Motor neuron (in vitro differentiated cells): ENCODE data around the gene TSGA10IP. TPM values are rescaled to one million over a fixed set of nuclear protein-coding genes. Genes with fewer than 3 reads are reported as not detected.

Experiments used
- ATAC-seq, 8 experiments: fragments of 200-7000 bp; cut with Tn5 transposase; replicated peaks in 6 of 8; 2 replicates each; pipeline ENCODE4 v1.8.0; 2021; ENCODE audit warnings: mild to moderate bottlenecking in 8 of 8, moderate library complexity in 8 of 8
- H3K27ac ChIP-seq, 2 donors: fragments of 250-450 bp; sonication (Bioruptor Pico); 2 replicates each; pipeline ENCODE4 v1.9.0; 2021; ENCODE audit warnings: antibody characterized with exemption in 2 of 2, mild to moderate bottlenecking in 2 of 2, moderate library complexity in 1 of 2
- H3K4me1 ChIP-seq, 2 donors: fragments of 250-450 bp; sonication (Bioruptor Pico); replicated peaks in 1 of 2; 2 replicates each; pipeline ENCODE4 v1.6.1; 2021; ENCODE audit warnings: antibody characterized with exemption in 2 of 2, mild to moderate bottlenecking in 2 of 2, moderate library complexity in 1 of 2
- H3K4me3 ChIP-seq, 5 donors: fragments of 250-450 bp; sonication (Bioruptor Pico); 2 replicates each; pipeline ENCODE4 v1.9.0; 2021; ENCODE audit warnings: antibody characterized with exemption in 5 of 5, mild to moderate bottlenecking in 5 of 5, moderate library complexity in 4 of 5
- WGBS, 10 experiments: fragments of 450-650 bp; shearing (Covaris generic); methylation state at CpG; one replicate each; pipeline ENCODE4 v1.0.0; 2022; 5-methylcytosine and 5-hydroxymethylcytosine counted together
- in situ Hi-C, 9 experiments: fragments of 400-800 bp; cut with MboI; loops; one replicate each; pipeline ENCODE4 v1.15.0; 2021; ENCODE audit warnings: low sequenced_read_pairs in 9 of 9, low pct_unique_long_range_greater_than_20kb in 2 of 9; ENCODE audit not compliant: unreplicated experiment in 9 of 9
- total RNA-seq, 8 experiments: library from RNA; unstranded; fragments of 300-600 nt; gene quantifications; 2 replicates each; pipeline versions ENCODE4 v1.2.3 to v1.2.4, GENCODE V29; 2022

The TSGA10IP gene
- total RNA-seq, 8 experiments from 2014 or later: 0.16 to 1.1 (median 0.57) TPM; not detected in 2

GRCh38 chr11:65988791-65989592, 43.7 kb downstream of the TSGA10IP start:
- in situ Hi-C loops: loop anchor here in 5 of 9 experiments (10.0 to 25.0 kb wide), 3 partner anchors 102 to 277 kb away; partner anchors contain the start of genes KAT5 (in 3 of the 5), RNASEH2C (in 3 of the 5), FIBP (in 2 of the 5) and CCDC85B (in 1 of the 5)
- Histone ChIP-seq H3K4me1 (no peaks in the 10 kb centered on the region), H3K27ac (no peak overlapping the region), H3K4me3 (no peak overlapping the region)
- WGBS, 10 experiments: 10 to 93% (median 25%) methylated on average over 1 to 4 of the region's 10 CpGs; no CpG with 5 or more reads in 2 of the 10 experiments
- ATAC-seq: peak; percentile 99 to 100 (median 99)

GRCh38 chr11:65992056-65992455, 46.8 kb downstream of the TSGA10IP start:
- in situ Hi-C loops: loop anchor here in 4 of 9 experiments (25.0 kb wide), 2 partner anchors 105 to 280 kb away; partner anchors contain the start of genes KAT5 (in 3 of the 4), RNASEH2C (in 3 of the 4), CCDC85B (in 1 of the 4) and CTSW (in 1 of the 4)
- H3K27ac ChIP-seq: no peak overlapping the region
- WGBS, 10 experiments: 33 to 100% (median 90%) methylated on average over 1 to 5 of the region's 5 CpGs; no CpG with 5 or more reads in 2 of the 10 experiments
- ATAC-seq: no peak
- no peaks in the 10 kb centered on the region for H3K4me1 ChIP-seq
- no peak overlapping the region for H3K4me3 ChIP-seq

DNA sequence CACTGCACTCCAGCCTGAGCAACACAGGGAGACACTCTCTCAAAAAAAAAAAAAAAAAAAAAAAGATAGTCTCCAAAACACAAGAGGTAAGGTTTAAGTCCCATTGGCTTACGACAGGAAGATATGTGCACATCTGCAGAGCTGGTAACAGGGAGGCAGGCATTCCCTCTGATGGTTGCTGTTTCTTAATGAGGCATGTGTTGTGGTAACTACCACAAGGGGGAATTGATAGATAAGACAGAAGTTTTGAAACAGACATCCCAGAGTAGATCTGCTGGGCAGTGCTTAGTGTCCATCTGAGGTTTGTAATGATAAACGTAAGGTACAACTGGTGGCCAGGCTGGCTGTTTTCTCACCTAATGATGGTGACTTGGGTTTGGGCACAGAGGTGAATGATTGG, 52.0 kb downstream of the TSGA10IP start:
- in situ Hi-C loops: loop anchor here in 4 of 9 experiments (25.0 kb wide), 2 partner anchors 110 to 285 kb away; partner anchors contain the start of genes KAT5 (in 3 of the 4), RNASEH2C (in 3 of the 4), CCDC85B (in 1 of the 4) and CTSW (in 1 of the 4)
- ATAC-seq: no peak
- Histone ChIP-seq H3K4me1 (peaks cover 3 to 6% of the 10 kb centered on the region in 2 donors), H3K27ac (no peak overlapping the region), H3K4me3 (no peak overlapping the region)
- 50 to 100% (median 100%) methylated on average over 1 to 2 of the region's 2 CpGs; no CpG with 5 or more reads in 2 of the 10 experiments for WGBS, 10 experiments

DNA sequence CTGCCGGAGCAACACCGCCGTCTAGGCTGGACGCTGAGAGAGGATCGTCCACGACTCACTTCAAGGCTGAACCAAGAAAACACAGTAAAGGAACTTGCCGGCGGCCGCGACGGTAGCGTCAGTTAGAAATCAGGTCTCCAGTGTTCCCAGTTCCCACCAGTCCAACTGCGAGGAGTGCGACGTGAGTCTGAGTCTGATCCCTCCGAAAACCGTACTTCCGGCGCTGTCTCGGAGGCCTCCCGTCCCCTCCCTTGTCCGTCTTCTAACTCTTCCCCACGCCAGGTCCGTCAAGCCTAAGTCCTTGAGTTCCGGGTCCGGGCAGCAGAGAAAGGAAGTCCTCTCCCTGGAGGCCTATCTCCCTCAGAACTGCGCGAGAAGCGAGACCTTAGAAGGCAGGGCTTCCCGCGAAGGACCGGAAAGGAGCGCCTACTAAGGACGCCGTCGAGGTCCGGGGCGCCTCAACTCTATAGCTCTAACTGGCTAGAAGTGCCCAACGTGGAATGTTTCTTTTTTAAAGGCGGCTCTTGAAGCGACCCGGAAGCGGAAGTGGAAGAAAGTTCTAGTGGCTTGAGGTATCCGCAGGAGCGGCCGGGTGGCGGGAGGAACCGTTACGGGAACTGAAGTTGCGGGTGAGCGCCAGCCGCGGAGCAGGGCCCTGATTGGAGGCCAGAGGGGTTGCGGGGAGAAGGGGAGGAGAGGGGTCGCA, 56.8 kb downstream of the TSGA10IP start, which contains the start of the genes BANF1 and EIF1AD:
Gene BANF1, plus strand, starts transcription at position 562 of the 706 bp plus-strand sequence. CDS start 748 bp downstream, outside the sequence.
Gene EIF1AD, minus strand, starts transcription at position 216 of the 706 bp plus-strand sequence. CDS start 1,768 bp downstream, outside the sequence.
- peaks cover 8 to 10% of the 10 kb centered on the region in 2 donors for H3K4me1 ChIP-seq
- ATAC-seq: peak; percentile 81 to 89 (median 85)
- in situ Hi-C loops: no loop called here
- H3K27ac ChIP-seq: peak within 1 kb of the TSS; percentile 97 to 99
- WGBS, 10 experiments: 0 to 3% (median 0%) methylated on average over 5 to 29 of the region's 55 CpGs; no CpG with 5 or more reads in 3 of the 10 experiments
- peak within 1 kb of the TSS; percentile 69 to 83 (median 75) for H3K4me3 ChIP-seq

DNA sequence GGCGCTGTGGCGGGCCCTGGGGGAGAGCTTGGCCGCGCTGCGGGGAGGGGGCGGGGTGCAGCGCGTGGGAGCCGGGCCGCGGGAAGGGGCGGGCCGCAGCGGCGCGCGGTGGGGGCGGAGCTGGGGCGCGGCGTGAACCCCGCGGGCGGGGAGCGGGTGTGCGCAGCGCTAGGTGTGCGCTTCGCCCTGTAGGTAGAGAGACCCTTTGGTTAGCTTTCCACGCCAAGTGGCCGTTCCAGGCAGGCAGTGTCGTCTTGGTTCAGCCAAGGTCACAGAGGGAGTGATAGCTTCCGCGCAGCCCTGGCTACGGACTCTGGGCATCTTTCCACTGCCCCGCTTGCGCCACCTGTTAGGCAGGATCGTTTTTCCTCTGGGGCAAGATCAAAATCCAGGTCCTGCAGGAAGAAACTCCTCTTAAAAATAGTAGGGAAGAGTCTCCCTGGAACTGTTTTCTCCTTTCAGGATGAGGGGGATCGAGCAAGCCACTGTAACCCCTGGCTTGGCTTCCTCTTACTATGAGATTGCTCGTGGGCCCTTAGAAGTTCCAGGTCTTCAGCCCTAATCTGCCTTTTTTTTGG, 57.5 kb downstream of the TSGA10IP start:
- Histone ChIP-seq H3K27ac (peak overlapping the region; percentile 97 to 99), H3K4me3 (peak overlapping the region; percentile 69 to 83 (median 75)), H3K4me1 (peaks cover 8 to 10% of the 10 kb centered on the region in 2 donors)
- ATAC-seq: peak in 5 of 8 experiments; percentile 58 to 72 (median 62)
- WGBS, 10 experiments: 0% methylated on average over 1 to 6 of the region's 40 CpGs; no CpG with 5 or more reads in 4 of the 10 experiments
- in situ Hi-C loops: no loop called here

GRCh38 chr11:66003291-66003690, 58.0 kb downstream of the TSGA10IP start:
- in situ Hi-C loops: no loop called here
- Histone ChIP-seq H3K4me1 (peaks cover 8 to 10% of the 10 kb centered on the region in 2 donors), H3K4me3 (peak overlapping the region; percentile 69 to 83 (median 75)), H3K27ac (peak overlapping the region; percentile 97 to 99)
- WGBS, 10 experiments: 33 to 100% (median 100%) methylated on average over 1 to 2 of the region's 6 CpGs; no CpG with 5 or more reads in 6 of the 10 experiments
- ATAC-seq: no peak

GRCh38 chr11:66004186-66004585, 58.9 kb downstream of the TSGA10IP start:
- WGBS, 10 experiments: 80 to 97% (median 90%) methylated on average over 1 to 4 of the region's 4 CpGs; no CpG with 5 or more reads in 7 of the 10 experiments
- no peak for ATAC-seq
- in situ Hi-C loops: no loop called here

DNA sequence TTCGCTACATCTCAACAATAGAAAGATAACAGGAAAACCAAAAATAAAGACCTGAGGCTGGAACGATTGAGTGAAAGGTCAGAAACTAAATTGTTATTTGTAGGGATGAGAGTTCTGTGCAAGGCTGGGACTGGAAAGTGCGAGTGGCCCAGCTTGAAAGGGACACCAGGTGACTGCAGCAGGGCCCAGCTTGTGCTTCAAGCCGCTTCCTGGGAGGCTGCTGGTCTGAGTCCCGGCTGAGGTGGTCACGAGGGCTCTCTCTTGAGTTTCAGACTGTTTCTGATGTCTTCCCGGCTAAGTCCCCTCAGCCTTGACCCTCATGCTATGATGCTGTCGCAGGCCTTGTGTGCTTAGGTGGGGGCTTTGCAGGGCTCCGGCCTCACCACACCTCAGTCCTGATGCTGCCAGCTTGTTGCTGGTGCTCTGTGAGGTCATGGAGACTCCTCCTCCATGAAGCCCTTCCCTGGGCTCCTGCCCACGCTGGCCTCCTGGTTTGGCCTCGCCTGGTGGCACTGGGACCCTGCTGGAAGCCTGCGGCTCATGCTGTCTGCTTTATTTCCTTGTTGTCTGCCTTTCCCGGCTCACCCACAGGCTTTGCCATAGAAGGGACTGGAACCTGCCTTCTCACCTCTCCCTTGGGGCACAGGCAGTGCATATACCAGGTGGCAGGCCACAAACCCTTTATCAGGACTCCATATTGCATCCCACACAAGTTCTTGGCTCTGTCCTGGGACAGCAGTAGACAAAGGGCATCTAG, 61.0 kb downstream of the TSGA10IP start:
- in situ Hi-C loops: no loop called here
- no peak for ATAC-seq
- WGBS, 10 experiments: 76 to 100% (median 87%) methylated on average over 1 to 10 of the region's 13 CpGs; no CpG with 5 or more reads in 1 of the 10 experiments
- no peak overlapping the region for H3K27ac ChIP-seq
- peaks cover 5 to 9% of the 10 kb centered on the region in 2 donors for H3K4me1 ChIP-seq
- no peak overlapping the region for H3K4me3 ChIP-seq

More at GRCh38 chr11:66004186-66004585, 58.9 kb downstream of the TSGA10IP start:
- H3K4me3 ChIP-seq: no peak overlapping the region
- no peak overlapping the region for H3K27ac ChIP-seq
- peaks cover 8 to 14% of the 10 kb centered on the region in 2 donors for H3K4me1 ChIP-seq

DNA sequence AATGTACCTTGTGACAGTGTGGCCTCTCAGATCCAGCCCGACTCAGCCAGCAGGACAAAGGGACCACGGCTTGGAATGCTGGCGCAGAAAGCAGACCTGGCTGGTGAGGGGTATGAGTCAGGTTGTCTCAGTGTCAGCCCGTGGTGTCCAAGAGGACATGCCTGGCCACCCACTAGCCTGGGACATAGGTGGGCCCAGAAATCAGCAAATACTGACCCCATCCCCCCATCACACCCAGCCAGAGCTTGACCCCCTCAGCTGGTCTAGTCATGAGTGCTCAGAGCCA, 61.6 kb downstream of the TSGA10IP start:
- no peak overlapping the region for H3K27ac ChIP-seq
- in situ Hi-C loops: no loop called here

DNA sequence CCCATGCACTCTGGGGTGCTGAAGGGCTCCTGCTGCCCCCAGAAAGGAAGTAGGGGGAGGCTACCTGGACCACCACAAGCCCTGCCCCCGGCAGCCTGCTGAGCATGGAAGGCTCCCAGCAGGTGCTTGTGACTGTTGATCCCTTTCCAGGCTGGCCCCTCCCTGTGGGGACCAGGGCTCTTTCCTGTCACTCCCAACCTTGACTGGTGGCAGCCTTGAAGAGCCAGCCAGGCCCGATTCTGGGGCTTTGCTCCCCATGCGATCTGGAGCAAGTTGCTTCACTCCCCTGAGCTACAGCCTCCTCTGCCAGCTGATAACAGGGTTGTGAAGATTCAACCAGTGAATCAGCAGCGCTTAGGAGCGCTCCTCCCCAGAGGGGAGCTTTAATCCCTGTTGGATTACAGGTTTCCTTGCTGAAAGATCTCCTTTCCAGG, 61.9 kb downstream of the TSGA10IP start:
- in situ Hi-C loops: no loop called here
- no peak for ATAC-seq
- 0 to 100% (median 77%) methylated on average over 1 to 3 of the region's 5 CpGs; no CpG with 5 or more reads in 6 of the 10 experiments for WGBS, 10 experiments
- Histone ChIP-seq H3K27ac (no peak overlapping the region), H3K4me1 (peaks cover 5 to 9% of the 10 kb centered on the region in 2 donors), H3K4me3 (no peak overlapping the region)

More for the DNA sequence above, 61.6 kb downstream of the TSGA10IP start:
- 40% methylated on average over 1 of the region's 4 CpGs; no CpG with 5 or more reads in 9 of the 10 experiments for WGBS, 10 experiments
- ATAC-seq: no peak
- Histone ChIP-seq H3K4me1 (peaks cover 5 to 9% of the 10 kb centered on the region in 2 donors), H3K4me3 (no peak overlapping the region)

GRCh38 chr11:66008095-66008467, 62.8 kb downstream of the TSGA10IP start:
- no peak overlapping the region for H3K4me3 ChIP-seq
- peak overlapping the region in 1 of 2 donors; percentile 35 for H3K27ac ChIP-seq
- in situ Hi-C loops: no loop called here
- no peak for ATAC-seq
- peaks cover 3 to 8% of the 10 kb centered on the region in 2 donors for H3K4me1 ChIP-seq
- WGBS, 10 experiments: 86 to 100% (median 100%) methylated on average over 1 to 2 of the region's 2 CpGs; no CpG with 5 or more reads in 6 of the 10 experiments
